ENCODE data around the gene SLC31A1. TPM values are rescaled to one million over a fixed set of nuclear protein-coding genes. Genes with fewer than 3 reads are reported as not detected.

The SLC31A1 gene
- total and polyA plus RNA-seq, 2 of the 13 experiments (the other 11 are each of a cell fraction or from before 2014, with no cell fraction given): 62.9 to 70.0 TPM

DNA sequence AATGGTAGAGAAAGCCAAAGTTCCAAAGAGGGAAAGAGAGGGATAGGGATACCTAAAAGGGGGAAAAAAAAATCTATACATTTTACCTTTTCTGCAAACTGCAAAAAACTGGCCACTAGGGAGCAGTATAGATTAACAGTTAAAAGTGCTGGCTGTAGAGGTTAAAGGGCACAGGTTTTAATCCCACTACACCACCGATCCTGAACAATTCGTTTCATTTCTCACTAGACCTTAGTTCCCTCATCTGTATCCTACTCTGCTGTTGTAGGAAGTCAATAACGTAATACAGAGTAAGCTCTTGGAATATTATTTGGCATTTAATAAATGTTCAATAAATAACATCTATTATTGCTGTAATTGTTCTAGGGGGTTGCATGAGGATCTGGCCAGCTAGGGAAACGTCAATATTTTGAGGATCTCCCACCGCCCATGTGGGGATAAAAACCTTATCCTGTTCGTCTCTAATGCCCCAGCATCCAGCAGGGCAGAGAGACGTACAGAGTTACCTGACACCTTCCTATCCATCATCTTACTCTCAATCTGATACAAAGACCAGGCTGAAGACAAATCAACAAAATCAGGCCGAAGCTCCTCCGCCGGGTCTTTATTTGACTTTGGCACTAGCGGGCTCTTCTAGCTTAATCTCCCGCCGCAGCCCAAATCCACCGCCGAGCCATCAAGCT lies 53.3 kb downstream of the SLC31A1 start (continued):
- TF ChIP-seq, protein P1, sequence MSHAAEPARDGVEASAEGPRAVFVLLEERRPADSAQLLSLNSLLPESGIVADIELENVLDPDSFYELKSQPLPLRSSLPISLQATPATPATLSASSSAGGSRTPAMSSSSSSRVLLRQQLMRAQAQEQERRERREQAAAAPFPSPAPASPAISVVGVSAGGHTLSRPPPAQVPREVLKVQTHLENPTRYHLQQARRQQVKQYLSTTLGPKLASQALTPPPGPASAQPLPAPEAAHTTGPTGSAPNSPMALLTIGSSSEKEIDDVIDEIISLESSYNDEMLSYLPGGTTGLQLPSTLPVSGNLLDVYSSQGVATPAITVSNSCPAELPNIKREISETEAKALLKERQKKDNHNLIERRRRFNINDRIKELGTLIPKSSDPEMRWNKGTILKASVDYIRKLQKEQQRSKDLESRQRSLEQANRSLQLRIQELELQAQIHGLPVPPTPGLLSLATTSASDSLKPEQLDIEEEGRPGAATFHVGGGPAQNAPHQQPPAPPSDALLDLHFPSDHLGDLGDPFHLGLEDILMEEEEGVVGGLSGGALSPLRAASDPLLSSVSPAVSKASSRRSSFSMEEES (CRISPR knock-in tag; IDR thresholded peaks at IDR 0.05): no peak
- TF ChIP-seq EED (CRISPR knock-in tag; IDR thresholded peaks at IDR 0.05) (no peak), NR2C2 (CRISPR knock-in tag; IDR thresholded peaks at IDR 0.05; ENCODE audit: borderline replicate concordance) (peak; percentile 77), TRIM24 (CRISPR knock-in tag; IDR thresholded peaks at IDR 0.05) (no peak), RBM39 (IDR thresholded peaks at IDR 0.05; ENCODE audit: low read depth, low read length, poor library complexity, severe bottlenecking) (no peak), NFIC (IDR thresholded peaks at IDR 0.05; ENCODE audit: low read length) (no peak), ZBTB1 (CRISPR knock-in tag; IDR thresholded peaks at IDR 0.05; ENCODE audit: borderline replicate concordance) (no peak), TARDBP (CRISPR knock-in tag; IDR thresholded peaks at IDR 0.05) (no peak), CBFB (CRISPR knock-in tag; IDR thresholded peaks at IDR 0.05) (no peak), SIN3A (IDR thresholded peaks at IDR 0.05; ENCODE audit: borderline replicate concordance, low read depth, low read length) (no peak), ZNF484 (CRISPR knock-in tag; IDR thresholded peaks at IDR 0.05; ENCODE audit: borderline replicate concordance, low read depth) (no peak), YY1 (IDR thresholded peaks at IDR 0.05; ENCODE audit: insufficient read depth, insufficient replicate concordance, low read depth, low read length) (no peak), ZNF850 (CRISPR knock-in tag; conservative IDR thresholded peaks at IDR 0.05) (no peak), ZNF777 (CRISPR knock-in tag; IDR thresholded peaks at IDR 0.05) (no peak), JDP2 (CRISPR knock-in tag; IDR thresholded peaks at IDR 0.05; ENCODE audit: borderline replicate concordance) (no peak), GTF3A (CRISPR knock-in tag; conservative IDR thresholded peaks at IDR 0.05) (no peak), FOXP1 (IDR thresholded peaks at IDR 0.05) (no peak), FOXP1 (CRISPR knock-in tag; IDR thresholded peaks at IDR 0.05) (no peak), MAZ (IDR thresholded peaks at IDR 0.05; ENCODE audit: borderline replicate concordance, low read depth, low read length) (no peak), MAZ (CRISPR knock-in tag; IDR thresholded peaks at IDR 0.05; ENCODE audit: low read depth) (no peak), ZNF292 (CRISPR knock-in tag; IDR thresholded peaks at IDR 0.05; ENCODE audit: borderline replicate concordance, low read depth) (no peak), RXRA (CRISPR knock-in tag; IDR thresholded peaks at IDR 0.05) (no peak), MED1 (CRISPR knock-in tag; IDR thresholded peaks at IDR 0.05) (no peak), RELA (CRISPR knock-in tag; IDR thresholded peaks at IDR 0.05) (no peak), NFYB (CRISPR knock-in tag; IDR thresholded peaks at IDR 0.05) (no peak)
- TF ChIP-seq, protein P2, sequence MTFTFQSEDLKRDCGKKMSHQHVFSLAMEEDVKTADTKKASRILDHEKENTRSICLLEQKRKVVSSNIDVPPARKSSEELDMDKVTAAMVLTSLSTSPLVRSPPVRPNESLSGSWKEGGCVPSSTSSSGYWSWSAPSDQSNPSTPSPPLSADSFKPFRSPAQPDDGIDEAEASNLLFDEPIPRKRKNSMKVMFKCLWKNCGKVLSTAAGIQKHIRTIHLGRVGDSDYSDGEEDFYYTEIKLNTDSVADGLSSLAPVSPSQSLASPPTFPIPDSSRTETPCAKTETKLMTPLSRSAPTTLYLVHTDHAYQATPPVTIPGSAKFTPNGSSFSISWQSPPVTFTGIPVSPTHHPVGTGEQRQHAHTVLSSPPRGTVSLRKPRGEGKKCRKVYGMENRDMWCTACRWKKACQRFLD (CRISPR knock-in tag; IDR thresholded peaks at IDR 0.05; ENCODE audit: borderline replicate concordance): no peak
- TF ChIP-seq, protein P3, sequence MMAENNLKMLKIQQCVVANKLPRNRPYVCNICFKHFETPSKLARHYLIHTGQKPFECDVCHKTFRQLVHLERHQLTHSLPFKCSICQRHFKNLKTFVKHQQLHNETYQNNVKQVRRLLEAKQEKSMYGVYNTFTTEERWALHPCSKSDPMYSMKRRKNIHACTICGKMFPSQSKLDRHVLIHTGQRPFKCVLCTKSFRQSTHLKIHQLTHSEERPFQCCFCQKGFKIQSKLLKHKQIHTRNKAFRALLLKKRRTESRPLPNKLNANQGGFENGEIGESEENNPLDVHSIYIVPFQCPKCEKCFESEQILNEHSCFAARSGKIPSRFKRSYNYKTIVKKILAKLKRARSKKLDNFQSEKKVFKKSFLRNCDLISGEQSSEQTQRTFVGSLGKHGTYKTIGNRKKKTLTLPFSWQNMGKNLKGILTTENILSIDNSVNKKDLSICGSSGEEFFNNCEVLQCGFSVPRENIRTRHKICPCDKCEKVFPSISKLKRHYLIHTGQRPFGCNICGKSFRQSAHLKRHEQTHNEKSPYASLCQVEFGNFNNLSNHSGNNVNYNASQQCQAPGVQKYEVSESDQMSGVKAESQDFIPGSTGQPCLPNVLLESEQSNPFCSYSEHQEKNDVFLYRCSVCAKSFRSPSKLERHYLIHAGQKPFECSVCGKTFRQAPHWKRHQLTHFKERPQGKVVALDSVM (CRISPR knock-in tag; IDR thresholded peaks at IDR 0.05): no peak

All from HepG2 (cell line).